Chondrocyte (in vitro differentiated cells): Measurements from ENCODE around the gene ZBTB9. TPM values are rescaled to one million over a fixed set of nuclear protein-coding genes. Genes with fewer than 3 reads are reported as not detected.

ENCODE experiments used
- DNase-seq: peaks from one replicate; pipeline ENCODE4 v3.0.0; 2021; ENCODE audit warnings: mixed read lengths, low spot score
- H3K27ac Mint-ChIP-seq: one replicate; pipeline ENCODE4 v1.8.0; 2021; ENCODE audit warnings: mild to moderate bottlenecking, moderate library complexity, mixed read lengths; ENCODE audit not compliant: unreplicated experiment
- H3K27me3 Mint-ChIP-seq: 2 replicates; pipeline ENCODE4 v1.8.0; 2021; ENCODE audit warnings: low read depth, mixed read lengths
- H3K36me3 Mint-ChIP-seq: 2 replicates; pipeline ENCODE4 v1.8.0; 2021; ENCODE audit warnings: low read depth, mixed read lengths
- H3K4me1 Mint-ChIP-seq: 2 replicates; pipeline ENCODE4 v1.8.0; 2021; ENCODE audit warnings: low read depth, mild to moderate bottlenecking, mixed read lengths
- H3K4me3 Mint-ChIP-seq: one replicate; pipeline ENCODE4 v1.8.0; 2021; ENCODE audit warnings: mild to moderate bottlenecking, moderate library complexity, mixed read lengths; ENCODE audit not compliant: unreplicated experiment
- H3K9me3 Mint-ChIP-seq: 2 replicates; pipeline ENCODE4 v1.8.0; 2021; ENCODE audit warnings: low read depth, mixed read lengths
- CTCF ChIP-seq: fragments of 200-600 bp; sonication (generic); IDR thresholded peaks from 2 replicates; pipeline ENCODE4 v1.5.0; 2021; ENCODE audit warnings: antibody characterized with exemption, mild to moderate bottlenecking, moderate library complexity
- total RNA-seq: library from RNA; stranded (reverse); gene quantifications from 3 replicates; pipeline ENCODE4 v1.2.1, GENCODE V29; 2021

Gene ZBTB9
- total RNA-seq, 1 donor from 2014 or later = 7.1 TPM

GRCh38 chr6:33407132-33407718 lies 47.2 kb upstream of the ZBTB9 start:
- Mint-ChIP-seq H3K27ac (no peak overlapping the region), H3K9me3 (no peaks in the 10 kb centered on the region), H3K4me3 (no peak overlapping the region), H3K4me1 (peaks cover 11% of the 10 kb centered on the region), H3K27me3 (no peaks in the 10 kb centered on the region), H3K36me3 (peaks cover 6% of the 10 kb centered on the region)
- DNase-seq = no peak
- TF ChIP-seq CTCF = peak; percentile 75

GRCh38 chr6:33410050-33410710 lies 44.2 kb upstream of the ZBTB9 start:
- no peak for TF ChIP-seq CTCF
- peaks cover 28% of the 10 kb centered on the region for H3K4me1 Mint-ChIP-seq
- no peaks in the 10 kb centered on the region for H3K9me3 Mint-ChIP-seq
- H3K36me3 Mint-ChIP-seq = peaks cover 9% of the 10 kb centered on the region
- peak; percentile 100 for DNase-seq
- H3K27ac Mint-ChIP-seq = peak overlapping the region; percentile 92
- no peaks in the 10 kb centered on the region for H3K27me3 Mint-ChIP-seq
- peak overlapping the region; percentile 84 for H3K4me3 Mint-ChIP-seq

GRCh38 chr6:33410711-33411631 lies 43.4 kb upstream of the ZBTB9 start, which contains the start of gene PHF1:
TSS of gene PHF1 (plus strand) at chr6:33411014. CDS start at chr6:33412264, 1,250 bp downstream.
- no peak for DNase-seq
- H3K36me3 Mint-ChIP-seq = peaks cover 12% of the 10 kb centered on the region

DNA sequence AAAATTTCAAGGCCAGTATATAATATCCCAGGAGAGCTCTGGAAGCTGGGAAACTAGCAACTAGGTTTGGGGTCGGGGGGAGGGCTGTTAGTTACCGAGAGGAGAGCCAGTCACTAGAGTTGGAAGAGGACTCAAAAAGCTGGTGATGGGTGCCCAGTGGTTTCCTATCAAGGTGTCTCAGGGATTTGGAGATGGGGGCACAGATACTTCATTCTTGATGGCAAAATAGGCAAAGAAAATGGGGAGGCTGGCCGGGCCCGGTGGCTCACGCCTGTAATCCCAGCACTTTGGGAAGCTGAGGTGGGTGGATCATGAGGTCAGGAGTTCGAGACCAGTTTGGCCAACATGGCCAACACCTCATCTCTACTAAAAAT lies 42.8 kb upstream of the ZBTB9 start:
- Mint-ChIP-seq H3K4me1 (peaks cover 43% of the 10 kb centered on the region), H3K36me3 (peaks cover 12% of the 10 kb centered on the region), H3K27me3 (no peaks in the 10 kb centered on the region), H3K27ac (peak overlapping the region; percentile 76), H3K4me3 (peak overlapping the region; percentile 78), H3K9me3 (no peaks in the 10 kb centered on the region)
- DNase-seq = no peak
- TF ChIP-seq CTCF = no peak

More at GRCh38 chr6:33410711-33411631, 43.4 kb upstream of the ZBTB9 start, which contains the start of gene PHF1:
- no peaks in the 10 kb centered on the region for H3K27me3 Mint-ChIP-seq
- peak; percentile 59 for TF ChIP-seq CTCF
- H3K9me3 Mint-ChIP-seq = no peaks in the 10 kb centered on the region
- H3K4me1 Mint-ChIP-seq = peaks cover 36% of the 10 kb centered on the region
- peak within 1 kb of the TSS; percentile 84 for H3K4me3 Mint-ChIP-seq
- peak within 1 kb of the TSS; percentile 92 for H3K27ac Mint-ChIP-seq
